ENCODE measurements around the gene RALGDS. TPM values are rescaled to one million over a fixed set of nuclear protein-coding genes. Genes with fewer than 3 reads are reported as not detected.
"Not testable (repeated sequence)": the region's sequence is repeated elsewhere in the genome, so short reads cannot be mapped to it uniquely, and the experiment has no call there.

Gene RALGDS
- total RNA-seq, 1 experiment from 2014 or later = 36.1 TPM

- not testable (repeated sequence) for BruUV-seq (replicated peaks)
Observed at GRCh38 chr9:133169687-133170086, 48.6 kb upstream of the RALGDS start.

DNA sequence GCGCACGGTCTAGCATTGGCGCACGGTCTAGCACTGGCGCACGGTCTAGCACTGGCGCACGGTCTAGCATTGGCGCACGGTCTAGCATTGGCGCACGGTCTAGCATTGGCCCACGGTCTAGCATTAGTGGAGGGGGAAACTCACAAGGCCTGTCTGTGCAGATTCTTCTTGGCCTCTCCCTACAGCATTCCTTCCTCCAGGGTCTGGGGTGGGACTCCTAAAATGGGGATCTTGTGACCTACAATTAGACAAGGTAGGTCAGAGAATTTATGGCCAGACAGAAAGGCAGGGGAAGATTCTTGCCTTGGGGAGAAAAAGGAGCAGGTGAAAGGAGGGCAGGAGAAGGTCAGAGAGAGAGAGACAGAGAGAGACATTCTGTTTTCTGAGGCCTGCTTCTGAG, 48.1 kb upstream of the RALGDS start:
- BruUV-seq (replicated peaks) = no TSS peak
- ChIA-PET RAD21 (ENCODE audit: low non-redundant PET in 1 of 2, low total read pairs in 2 of 2, uncharacterized antibody in 2 of 2, unreplicated experiment in 2 of 2) (no interaction called here), CTCF (interaction anchor here (0.9 kb wide), 1 partner anchor 17 kb away, joined by 3 read pairs; no protein-coding TSS in a partner anchor), POLR2A (no interaction called here)
- Histone ChIP-seq H4K20me1 (ENCODE audit: insufficient read depth) (no peaks in the 10 kb centered on the region), H3K27ac (ENCODE audit: low read depth, low read length) (no peak overlapping the region), H3K9me3 (ENCODE audit: control insufficient read depth in 1 of 2, insufficient read depth in 1 of 2, low read depth in 1 of 2, low read length in 2 of 2) (no peaks in the 10 kb centered on the region), H3K4me2 (ENCODE audit: low read length) (no peak overlapping the region), H3K4me3 (replicated peaks in 1 of 2; ENCODE audit: low read depth in 1 of 2, low read length in 2 of 2) (no peak overlapping the region), H3K9me2 (ENCODE audit: insufficient read depth) (no peaks in the 10 kb centered on the region), H3K79me2 (ENCODE audit: insufficient read depth, low read length) (no peaks in the 10 kb centered on the region), H3K4me1 (ENCODE audit: control insufficient read depth in 1 of 2, insufficient read depth in 2 of 2, low read length in 2 of 2) (no peaks in the 10 kb centered on the region), H2AFZ (ENCODE audit: low read depth, low read length, poor library complexity, severe bottlenecking) (no peak overlapping the region), H3K27me3 (ENCODE audit: insufficient read depth, low read length) (no peaks in the 10 kb centered on the region), H3K36me3 (ENCODE audit: control insufficient read depth in 1 of 2, insufficient read depth in 2 of 2, low read length in 2 of 2) (no peaks in the 10 kb centered on the region), H3K9ac (ENCODE audit: low read length) (no peak overlapping the region)
- intact Hi-C loops (cut with micrococcal nuclease) = no loop called here
- ATAC-seq (no peak), DNase-seq (ENCODE audit: low read depth, low spot score) (no peak)
- TF ChIP-seq EZH2phosphoT487 (IDR thresholded peaks at IDR 0.05; ENCODE audit: borderline replicate concordance) = no peak

More at GRCh38 chr9:133169687-133170086, 48.6 kb upstream of the RALGDS start:
- H3K4me1 ChIP-seq (ENCODE audit: control insufficient read depth in 1 of 2, insufficient read depth in 2 of 2, low read length in 2 of 2); ATAC-seq; H3K36me3 ChIP-seq (ENCODE audit: control insufficient read depth in 1 of 2, insufficient read depth in 2 of 2, low read length in 2 of 2); H3K4me2 ChIP-seq (ENCODE audit: low read length); DNase-seq (ENCODE audit: low read depth, low spot score); H3K27ac ChIP-seq (ENCODE audit: low read depth, low read length); RAD21 ChIA-PET (ENCODE audit: low non-redundant PET in 1 of 2, low total read pairs in 2 of 2, uncharacterized antibody in 2 of 2, unreplicated experiment in 2 of 2); H3K79me2 ChIP-seq (ENCODE audit: insufficient read depth, low read length); POLR2A ChIA-PET; H3K4me3 ChIP-seq (replicated peaks in 1 of 2; ENCODE audit: low read depth in 1 of 2, low read length in 2 of 2); H3K9ac ChIP-seq (ENCODE audit: low read length); H3K9me3 ChIP-seq (ENCODE audit: control insufficient read depth in 1 of 2, insufficient read depth in 1 of 2, low read depth in 1 of 2, low read length in 2 of 2); intact Hi-C loops (cut with micrococcal nuclease); H4K20me1 ChIP-seq (ENCODE audit: insufficient read depth); CTCF ChIA-PET; H3K9me2 ChIP-seq (ENCODE audit: insufficient read depth); H2AFZ ChIP-seq (ENCODE audit: low read depth, low read length, poor library complexity, severe bottlenecking); H3K27me3 ChIP-seq (ENCODE audit: insufficient read depth, low read length): not testable (repeated sequence)

- Histone ChIP-seq H3K4me3 (replicated peaks in 1 of 2; ENCODE audit: low read depth in 1 of 2, low read length in 2 of 2) (no peak overlapping the region), H4K20me1 (ENCODE audit: insufficient read depth) (no peaks in the 10 kb centered on the region), H3K27ac (ENCODE audit: low read depth, low read length) (no peak overlapping the region), H3K4me1 (ENCODE audit: control insufficient read depth in 1 of 2, insufficient read depth in 2 of 2, low read length in 2 of 2) (no peaks in the 10 kb centered on the region), H3K79me2 (ENCODE audit: insufficient read depth, low read length) (no peaks in the 10 kb centered on the region), H3K9ac (ENCODE audit: low read length) (no peak overlapping the region), H3K9me3 (ENCODE audit: control insufficient read depth in 1 of 2, insufficient read depth in 1 of 2, low read depth in 1 of 2, low read length in 2 of 2) (no peaks in the 10 kb centered on the region), H3K27me3 (ENCODE audit: insufficient read depth, low read length) (no peaks in the 10 kb centered on the region), H3K4me2 (ENCODE audit: low read length) (no peak overlapping the region), H2AFZ (ENCODE audit: low read depth, low read length, poor library complexity, severe bottlenecking) (no peak overlapping the region), H3K36me3 (ENCODE audit: control insufficient read depth in 1 of 2, insufficient read depth in 2 of 2, low read length in 2 of 2) (no peaks in the 10 kb centered on the region), H3K9me2 (ENCODE audit: insufficient read depth) (no peaks in the 10 kb centered on the region)
- intact Hi-C loops (cut with micrococcal nuclease) = no loop called here
- ChIA-PET POLR2A (no interaction called here), RAD21 (ENCODE audit: low non-redundant PET in 1 of 2, low total read pairs in 2 of 2, uncharacterized antibody in 2 of 2, unreplicated experiment in 2 of 2) (no interaction called here), CTCF (interaction anchor here (0.9 kb wide), 1 partner anchor 18 kb away, joined by 3 read pairs; no protein-coding TSS in a partner anchor)
- TF ChIP-seq ZFX (IDR thresholded peaks at IDR 0.05) (no peak), CBX3 (IDR thresholded peaks at IDR 0.05; ENCODE audit: low read depth) (no peak), EZH2phosphoT487 (IDR thresholded peaks at IDR 0.05; ENCODE audit: borderline replicate concordance) (no peak), ZNF274 (IDR thresholded peaks at IDR 0.05; ENCODE audit: low read depth, low read length) (no peak), FOSL1 (IDR thresholded peaks at IDR 0.05; ENCODE audit: low read depth) (no peak), SIN3A (IDR thresholded peaks at IDR 0.05; ENCODE audit: low read depth) (no peak), SRF (IDR thresholded peaks at IDR 0.05; ENCODE audit: low read depth) (no peak), JUND (IDR thresholded peaks at IDR 0.05) (no peak), SP1 (IDR thresholded peaks at IDR 0.05; ENCODE audit: low read depth) (no peak)
- TF ChIP-seq, protein P1, sequence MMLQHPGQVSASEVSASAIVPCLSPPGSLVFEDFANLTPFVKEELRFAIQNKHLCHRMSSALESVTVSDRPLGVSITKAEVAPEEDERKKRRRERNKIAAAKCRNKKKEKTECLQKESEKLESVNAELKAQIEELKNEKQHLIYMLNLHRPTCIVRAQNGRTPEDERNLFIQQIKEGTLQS (IDR thresholded peaks at IDR 0.05) = no peak
- TF ChIP-seq, protein P2, sequence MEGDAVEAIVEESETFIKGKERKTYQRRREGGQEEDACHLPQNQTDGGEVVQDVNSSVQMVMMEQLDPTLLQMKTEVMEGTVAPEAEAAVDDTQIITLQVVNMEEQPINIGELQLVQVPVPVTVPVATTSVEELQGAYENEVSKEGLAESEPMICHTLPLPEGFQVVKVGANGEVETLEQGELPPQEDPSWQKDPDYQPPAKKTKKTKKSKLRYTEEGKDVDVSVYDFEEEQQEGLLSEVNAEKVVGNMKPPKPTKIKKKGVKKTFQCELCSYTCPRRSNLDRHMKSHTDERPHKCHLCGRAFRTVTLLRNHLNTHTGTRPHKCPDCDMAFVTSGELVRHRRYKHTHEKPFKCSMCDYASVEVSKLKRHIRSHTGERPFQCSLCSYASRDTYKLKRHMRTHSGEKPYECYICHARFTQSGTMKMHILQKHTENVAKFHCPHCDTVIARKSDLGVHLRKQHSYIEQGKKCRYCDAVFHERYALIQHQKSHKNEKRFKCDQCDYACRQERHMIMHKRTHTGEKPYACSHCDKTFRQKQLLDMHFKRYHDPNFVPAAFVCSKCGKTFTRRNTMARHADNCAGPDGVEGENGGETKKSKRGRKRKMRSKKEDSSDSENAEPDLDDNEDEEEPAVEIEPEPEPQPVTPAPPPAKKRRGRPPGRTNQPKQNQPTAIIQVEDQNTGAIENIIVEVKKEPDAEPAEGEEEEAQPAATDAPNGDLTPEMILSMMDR (IDR thresholded peaks at IDR 0.05 in 2 of 3, conservative IDR thresholded peaks at IDR 0.05 in 1 of 3; ENCODE audit: borderline replicate concordance in 1 of 3, insufficient read depth in 1 of 3, low read depth in 2 of 3, low read length in 2 of 3) = no peak
- no peak for ATAC-seq
- DNase-seq (ENCODE audit: low read depth, low spot score) = no peak
- BruUV-seq (replicated peaks) = no TSS peak
Observed at GRCh38 chr9:133168432-133168831, 47.4 kb upstream of the RALGDS start.
